Brain microvascular endothelial cell (primary cell): ENCODE measurements around the gene EDN3.

Experiments used
- DNase-seq: peaks from one replicate; pipeline ENCODE4 v3.0.0-alpha.2; 2020
- H3K27ac ChIP-seq: fragments of 250-450 bp; sonication (Bioruptor Pico); 2 replicates; pipeline ENCODE4 v1.5.1; 2020; ENCODE audit warnings: mild to moderate bottlenecking, moderate library complexity
- H3K27me3 ChIP-seq: fragments of 250-450 bp; sonication (Bioruptor Pico); replicated peaks from 2 replicates; pipeline ENCODE4 v1.5.1; 2020; ENCODE audit warnings: mild to moderate bottlenecking
- H3K36me3 ChIP-seq: fragments of 250-450 bp; sonication (Bioruptor Pico); replicated peaks from 2 replicates; pipeline ENCODE4 v1.5.1; 2020; ENCODE audit warnings: mild to moderate bottlenecking
- H3K4me3 ChIP-seq: 2 replicates; pipeline ENCODE4 v1.5.1; 2011; ENCODE audit warnings: low read depth, mild to moderate bottlenecking, control low read depth, low read length, moderate library complexity
- CTCF ChIP-seq: IDR thresholded peaks from 2 replicates; pipeline ENCODE4 v1.5.1; 2011; ENCODE audit warnings: low read depth, mild to moderate bottlenecking, moderate library complexity, low read length, control low read depth, inconsistent platforms; ENCODE audit errors: missing control alignments
- in situ Hi-C: cut with HindIII; loops from 2 replicates; pipeline ENCODE4 v1.10.0; 2017; ENCODE audit warnings: low sequenced_read_pairs, low pct_ligation_motif_present

Gene EDN3

GRCh38 chr20:59365611-59366285 lies 65.3 kb downstream of the EDN3 start:
- no peak for TF ChIP-seq CTCF
- no peaks in the 10 kb centered on the region for H3K27me3 ChIP-seq
- no peaks in the 10 kb centered on the region for H3K36me3 ChIP-seq
- no peak for DNase-seq
- in situ Hi-C loops = no loop called here
- no peak overlapping the region for H3K4me3 ChIP-seq
- no peak overlapping the region for H3K27ac ChIP-seq

GRCh38 chr20:59371431-59371830 lies 71.0 kb downstream of the EDN3 start:
- no peaks in the 10 kb centered on the region for H3K36me3 ChIP-seq
- no peak for TF ChIP-seq CTCF

GRCh38 chr20:59374261-59374660 lies 73.8 kb downstream of the EDN3 start:
- no peak for TF ChIP-seq CTCF
- DNase-seq = no peak
- no peak overlapping the region for H3K4me3 ChIP-seq
- H3K27me3 ChIP-seq = no peaks in the 10 kb centered on the region
- H3K36me3 ChIP-seq = no peaks in the 10 kb centered on the region
- H3K27ac ChIP-seq = no peak overlapping the region
- in situ Hi-C loops = no loop called here

More at GRCh38 chr20:59371431-59371830, 71.0 kb downstream of the EDN3 start:
- H3K27me3 ChIP-seq = no peaks in the 10 kb centered on the region
- H3K4me3 ChIP-seq = no peak overlapping the region
- in situ Hi-C loops = no loop called here
- DNase-seq = no peak
- no peak overlapping the region for H3K27ac ChIP-seq

GRCh38 chr20:59375541-59375940 lies 75.1 kb downstream of the EDN3 start:
- in situ Hi-C loops = no loop called here
- Histone ChIP-seq H3K27ac (no peak overlapping the region), H3K4me3 (no peak overlapping the region), H3K27me3 (no peaks in the 10 kb centered on the region), H3K36me3 (no peaks in the 10 kb centered on the region)
- no peak for TF ChIP-seq CTCF
- no peak for DNase-seq
